ENCODE results near the gene WDFY1.

WDFY1 gene

DNA sequence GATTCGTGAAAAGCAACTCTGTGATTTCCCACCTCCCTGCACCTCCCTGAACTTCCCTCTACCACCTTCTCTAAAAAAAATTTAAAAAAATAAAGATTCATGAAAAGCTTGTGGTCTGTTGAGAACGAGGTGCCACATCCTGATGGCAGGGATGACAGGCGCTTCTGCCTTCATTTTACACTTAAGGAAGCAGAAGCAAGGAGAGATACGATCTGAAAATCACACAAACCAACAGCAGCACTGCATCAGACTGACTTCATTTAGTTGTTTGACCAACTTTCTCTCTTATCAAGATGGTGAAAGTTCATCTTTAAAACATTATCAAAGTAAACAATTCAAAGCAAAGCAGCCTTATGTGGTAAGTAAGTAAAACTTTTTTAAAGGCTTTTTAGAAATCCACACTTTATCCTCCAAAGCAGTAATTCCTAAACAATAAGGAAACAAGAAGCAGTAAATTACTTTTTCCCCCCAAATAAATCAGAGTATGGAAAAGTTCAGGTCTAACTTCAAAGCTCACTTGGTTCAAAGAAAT lies 15.5 kb downstream of the WDFY1 start:
- no peak for DNase-seq

DNA sequence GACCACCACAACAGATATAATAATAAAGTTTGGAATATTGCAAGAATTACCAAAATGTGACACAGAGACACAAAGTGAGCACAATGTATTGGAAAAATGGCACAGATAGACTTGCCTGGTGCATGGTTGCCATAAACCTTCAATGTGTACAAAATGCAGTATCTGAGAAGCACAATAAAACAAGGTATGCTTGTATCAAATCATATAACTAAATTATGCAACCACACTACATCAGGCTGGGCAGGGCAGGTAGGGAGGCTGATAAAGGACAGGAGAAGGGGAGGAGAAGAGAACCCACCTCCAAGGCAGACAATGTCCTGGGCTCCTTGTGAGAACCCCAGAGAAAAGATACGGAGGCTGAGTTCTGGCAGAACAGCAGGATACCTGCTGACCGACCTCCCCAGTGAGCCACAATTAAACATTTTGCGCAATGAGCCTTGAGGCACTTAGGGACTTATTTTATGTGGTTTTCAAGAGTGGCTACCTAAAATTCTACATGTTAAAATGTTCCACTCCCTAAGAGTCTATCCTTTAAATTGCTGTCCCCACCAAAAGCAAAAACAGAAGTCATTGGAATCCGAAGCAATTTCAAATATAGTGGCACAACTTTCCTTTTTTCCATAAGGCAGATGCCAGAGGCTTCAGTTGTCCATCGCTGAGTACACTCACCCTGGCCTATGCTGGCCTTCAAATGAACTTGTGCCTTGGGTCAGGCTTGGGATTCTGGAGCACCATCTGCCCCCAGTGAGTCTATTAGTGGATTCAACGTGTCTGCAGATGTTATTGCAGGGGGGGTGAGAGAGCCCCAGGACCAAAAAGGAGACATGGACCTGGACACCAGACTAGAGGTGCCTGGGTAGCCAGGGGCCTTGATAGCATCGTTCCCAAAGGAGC lies 16.8 kb downstream of the WDFY1 start:
- DNase-seq: no peak

DNA sequence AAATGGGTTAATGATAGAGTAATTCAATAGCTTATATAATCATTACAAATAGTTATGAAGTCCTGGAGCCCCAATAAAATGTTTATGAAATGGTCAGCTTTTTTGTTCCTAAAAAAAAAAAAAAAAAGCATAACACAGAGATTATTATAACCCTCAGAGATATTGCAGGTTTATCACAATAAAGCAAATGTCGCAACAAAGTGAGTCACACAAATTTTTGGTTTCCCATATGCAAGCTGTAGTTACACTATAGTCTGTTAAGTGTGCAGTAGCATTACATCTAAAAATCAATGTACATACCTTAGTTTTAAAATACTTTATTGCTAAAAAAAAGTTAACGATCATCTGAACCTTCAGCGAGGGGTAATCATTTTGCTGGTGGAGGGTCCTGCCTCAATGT lies 20.0 kb downstream of the WDFY1 start:
- DNase-seq: no peak

DNA sequence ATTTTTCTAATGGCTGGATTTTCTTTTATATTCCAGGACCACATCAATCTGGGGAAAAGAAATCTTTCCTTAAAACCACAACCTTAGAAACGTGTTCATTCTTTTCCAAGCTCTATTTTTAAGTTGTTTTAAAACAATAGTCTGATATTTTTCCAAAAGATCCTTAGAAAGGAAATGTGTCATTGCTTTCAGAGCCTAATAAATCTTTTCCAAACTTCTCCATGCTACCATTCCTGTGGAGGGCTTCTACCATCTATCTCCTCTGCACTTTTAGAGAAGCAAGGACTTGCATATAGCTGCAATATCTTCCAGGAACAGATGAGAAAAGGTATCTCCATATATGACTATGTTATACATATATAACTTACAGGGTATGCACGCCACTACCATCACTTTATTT lies 21.2 kb downstream of the WDFY1 start:
- DNase-seq: no peak

DNA sequence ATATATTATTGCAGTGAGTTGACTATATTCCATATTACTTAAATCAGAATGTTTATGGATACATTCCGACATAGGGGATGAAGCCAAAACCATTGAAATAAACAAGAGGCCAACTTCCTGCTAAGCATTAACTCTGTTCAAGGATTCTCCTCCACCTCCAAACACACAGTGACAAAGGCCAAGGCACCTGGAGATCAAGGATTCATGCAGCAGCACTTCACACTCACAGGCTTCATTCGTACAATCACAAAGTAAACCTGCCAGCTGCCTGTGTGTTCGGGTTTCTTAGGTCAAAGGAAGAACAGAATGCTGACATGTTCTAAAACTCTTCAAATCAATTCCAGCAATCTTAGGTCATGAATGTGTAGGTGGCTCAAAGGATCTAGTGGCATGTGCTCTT lies 22.8 kb downstream of the WDFY1 start:
- DNase-seq: no peak

DNA sequence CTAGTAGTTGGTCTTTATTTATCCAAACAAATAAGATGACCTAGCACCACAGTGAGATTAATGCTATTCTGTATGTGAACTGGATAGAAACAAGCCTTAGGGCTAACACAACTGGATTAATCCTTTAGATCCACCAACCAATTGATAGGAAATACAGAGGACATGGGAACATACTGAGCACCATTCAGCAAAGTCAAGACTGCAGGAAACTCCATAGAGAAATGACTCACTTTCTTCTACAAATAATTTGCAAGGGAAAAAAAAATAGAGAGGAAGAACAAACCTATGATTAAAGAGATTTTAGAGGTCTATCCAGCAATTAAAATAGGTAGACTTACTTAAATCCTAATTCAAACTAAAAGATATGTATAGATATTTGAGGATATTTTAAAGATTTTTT lies 23.9 kb downstream of the WDFY1 start:
- no peak for DNase-seq

DNA sequence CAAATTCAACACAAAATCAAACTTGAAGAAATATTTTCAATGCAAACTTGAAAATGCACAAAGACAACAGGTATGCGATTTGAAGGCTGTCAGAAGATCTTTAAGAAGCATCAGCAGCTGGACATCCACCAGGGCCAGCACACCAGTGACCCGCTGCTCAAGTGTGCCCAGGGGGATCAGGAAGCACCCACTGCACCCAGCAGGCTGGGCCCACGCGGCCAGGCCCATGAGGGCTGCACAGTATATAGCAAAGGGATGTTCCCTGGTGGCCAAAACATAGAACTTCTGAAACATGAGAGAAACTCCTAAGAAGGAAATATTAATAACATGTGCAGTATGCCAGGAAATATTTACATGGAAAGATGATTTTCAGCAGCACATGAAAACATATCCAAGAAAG lies 25.0 kb downstream of the WDFY1 start:
- DNase-seq: no peak

DNA sequence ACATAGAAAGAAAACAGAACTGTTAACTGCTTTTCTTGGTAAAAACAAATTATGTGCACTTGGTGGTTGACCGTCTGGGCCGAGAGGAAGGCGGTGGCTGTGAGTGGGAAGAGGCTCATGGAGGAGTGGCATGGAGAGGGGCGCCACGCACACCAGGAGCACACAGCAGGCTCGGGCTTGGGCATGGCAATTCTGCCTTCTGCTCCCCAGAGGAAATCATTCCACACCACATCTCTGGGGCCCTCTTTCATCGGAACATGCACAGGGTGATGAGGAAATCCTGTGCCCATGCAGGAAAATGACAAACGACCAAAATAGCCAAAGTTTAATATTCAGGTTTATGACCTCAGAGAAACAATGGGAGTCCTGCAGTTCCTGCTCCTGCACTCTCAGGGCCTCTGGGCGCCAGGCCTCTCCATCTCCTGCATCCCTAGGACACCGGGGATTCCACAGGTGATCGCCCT lies 26.4 kb downstream of the WDFY1 start:
- no peak for DNase-seq

DNA sequence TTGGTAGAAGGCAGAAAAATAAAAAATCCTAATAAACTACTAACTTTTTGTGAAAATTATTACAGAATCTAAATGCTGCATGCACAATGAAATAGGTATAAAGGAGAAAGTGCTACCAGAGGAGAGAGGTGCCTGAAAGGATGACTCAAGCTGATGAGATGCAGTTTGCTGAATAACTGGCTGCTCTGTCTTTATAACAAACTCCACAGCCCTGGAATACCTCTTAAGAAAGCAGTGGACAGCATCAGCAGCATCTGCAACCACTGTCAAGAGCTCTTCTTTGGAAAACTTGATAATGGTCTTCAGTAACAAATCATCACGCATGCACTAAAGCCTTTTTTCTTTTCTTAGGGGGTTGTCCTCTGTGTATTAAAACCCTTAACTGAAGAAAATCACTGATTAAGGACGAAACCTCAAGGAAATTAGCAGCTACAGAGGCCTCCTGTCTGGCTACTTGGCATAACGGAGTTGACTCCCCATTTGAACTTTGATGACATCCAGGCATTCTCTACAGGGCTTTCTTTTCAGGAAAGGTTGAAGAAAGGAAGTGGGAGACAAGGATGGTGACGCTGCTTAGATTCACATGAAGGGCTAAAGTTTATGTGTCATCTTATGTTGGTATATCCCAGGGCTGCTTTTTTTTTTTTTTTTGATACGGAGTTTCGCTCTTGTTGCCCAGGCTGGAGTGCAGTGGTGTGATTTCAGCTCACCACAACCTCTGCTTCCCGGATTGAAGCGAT lies 28.8 kb downstream of the WDFY1 start:
- DNase-seq: no peak

DNA sequence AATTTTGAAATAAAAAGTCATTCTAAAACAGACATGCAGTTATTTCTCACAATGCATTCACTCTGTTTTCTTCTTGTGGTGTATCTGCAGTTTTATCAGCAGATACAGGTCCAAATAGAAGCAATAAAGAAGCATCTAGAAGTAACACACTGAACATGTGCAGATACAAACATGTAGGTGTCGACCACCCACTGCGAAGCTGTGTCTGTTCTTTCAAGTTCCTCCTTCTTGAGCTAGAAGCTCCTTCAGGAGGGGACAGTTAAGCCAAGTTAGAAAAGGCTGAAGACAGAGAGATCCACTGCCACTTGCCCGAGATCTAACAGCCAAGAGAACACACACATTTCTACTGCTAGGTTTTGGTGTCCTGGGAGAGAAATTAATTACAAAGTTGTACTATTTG lies 30.1 kb downstream of the WDFY1 start:
- DNase-seq: no peak

DNA sequence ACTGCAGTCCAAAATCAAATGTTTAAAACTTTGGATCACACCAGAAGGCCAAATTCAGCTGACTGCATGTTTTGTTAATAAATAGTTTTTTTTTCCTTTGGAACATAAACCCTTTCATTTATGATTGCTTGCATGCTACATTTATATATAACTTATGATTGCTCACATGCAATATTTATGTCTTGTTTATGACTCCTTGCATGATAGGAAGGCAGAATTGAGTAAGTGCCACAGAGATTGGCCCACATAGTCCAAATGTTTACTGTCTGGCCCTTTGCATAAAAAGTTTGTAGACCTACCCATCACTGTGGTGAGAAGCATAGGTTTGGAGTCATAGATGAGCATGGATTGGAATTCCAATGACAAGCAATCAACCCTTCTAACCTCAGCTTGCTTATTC lies 30.8 kb downstream of the WDFY1 start:
- no peak for DNase-seq

DNA sequence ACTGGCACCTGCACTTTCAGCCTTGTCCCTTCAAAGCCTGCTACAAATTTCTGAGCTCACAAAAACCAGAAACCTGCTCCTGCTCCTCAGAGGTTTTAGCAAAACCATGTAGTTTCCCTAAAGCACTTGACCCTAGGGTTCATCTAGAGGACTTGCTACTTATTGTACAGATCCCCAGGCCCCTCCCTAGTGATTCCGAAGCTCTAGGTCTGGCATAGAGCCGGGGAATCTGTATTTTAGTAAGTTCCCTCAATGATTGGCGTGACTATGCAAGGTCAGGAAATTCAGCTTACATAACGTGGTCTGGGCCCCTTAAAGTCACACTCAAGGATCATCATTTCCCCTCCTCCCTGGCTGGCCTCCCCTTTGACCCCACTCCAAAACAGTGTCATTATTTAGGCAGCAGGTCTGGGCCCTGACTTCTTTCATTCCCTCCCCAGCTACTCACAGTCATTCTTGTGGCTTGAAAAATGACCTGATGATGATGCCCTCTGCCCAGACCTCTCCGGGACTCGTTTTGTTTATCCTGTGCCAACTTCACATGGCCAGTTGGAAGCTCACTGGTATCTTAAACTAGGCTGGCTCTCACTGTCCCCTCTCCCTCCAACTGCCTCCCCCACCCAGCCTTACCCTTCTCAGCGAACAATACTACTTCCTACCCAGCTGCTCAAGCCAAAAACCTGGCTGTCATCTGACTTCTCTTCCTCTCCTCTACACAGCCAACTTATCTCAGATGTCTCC lies 36.0 kb downstream of the WDFY1 start:
- DNase-seq: no peak

DNA sequence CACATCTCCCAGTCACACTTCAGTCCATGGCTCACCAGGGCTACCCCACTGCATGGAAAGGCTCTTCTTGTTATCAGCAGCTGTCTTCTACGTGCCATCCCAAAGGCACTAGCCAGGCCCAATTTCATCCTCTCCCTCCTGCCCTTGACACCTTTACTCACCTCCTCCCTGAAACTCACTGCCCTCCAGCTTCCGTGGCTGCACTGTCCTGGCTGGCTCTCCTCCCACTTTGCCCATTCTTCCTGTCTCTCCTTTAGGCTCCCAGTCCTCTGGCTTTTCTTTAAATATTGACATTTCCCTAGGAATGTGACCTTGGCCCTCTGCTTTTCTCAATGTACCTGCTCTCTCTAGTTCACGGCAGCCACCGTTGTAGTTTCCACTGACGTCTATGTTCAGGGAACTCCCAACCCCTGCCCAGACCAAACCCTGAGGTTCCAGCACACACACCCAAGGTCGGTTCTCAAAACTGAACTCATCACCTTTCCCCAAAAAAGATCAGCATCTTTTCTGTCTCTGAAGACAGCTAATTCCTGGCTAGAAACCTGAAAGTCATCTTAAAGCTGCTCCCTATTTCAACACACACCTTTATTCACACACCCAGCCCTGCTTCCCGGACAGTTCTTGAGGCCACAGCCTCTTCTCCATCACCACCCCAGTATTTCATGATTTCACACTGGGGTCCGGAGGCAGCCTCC lies 36.7 kb downstream of the WDFY1 start:
- DNase-seq: no peak

DNA sequence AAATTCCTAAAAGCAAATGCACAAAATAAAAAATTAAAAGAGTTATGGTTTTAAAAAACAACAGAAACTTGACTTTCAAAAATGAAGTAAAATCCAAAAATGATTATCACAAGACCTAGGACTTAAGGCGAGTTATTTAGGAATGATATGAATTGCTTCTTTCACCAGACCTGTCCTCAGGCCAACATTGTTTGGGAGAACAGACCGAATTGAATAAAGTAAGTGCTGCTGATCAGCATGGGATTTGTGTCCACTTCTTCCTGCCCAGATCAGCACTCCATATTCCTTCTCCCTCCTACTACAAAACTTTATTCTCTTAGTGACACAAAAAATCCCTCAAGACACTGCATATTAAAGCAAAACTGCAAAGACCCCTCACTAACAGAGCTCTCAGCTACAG lies 39.1 kb downstream of the WDFY1 start:
- DNase-seq: no peak

DNA sequence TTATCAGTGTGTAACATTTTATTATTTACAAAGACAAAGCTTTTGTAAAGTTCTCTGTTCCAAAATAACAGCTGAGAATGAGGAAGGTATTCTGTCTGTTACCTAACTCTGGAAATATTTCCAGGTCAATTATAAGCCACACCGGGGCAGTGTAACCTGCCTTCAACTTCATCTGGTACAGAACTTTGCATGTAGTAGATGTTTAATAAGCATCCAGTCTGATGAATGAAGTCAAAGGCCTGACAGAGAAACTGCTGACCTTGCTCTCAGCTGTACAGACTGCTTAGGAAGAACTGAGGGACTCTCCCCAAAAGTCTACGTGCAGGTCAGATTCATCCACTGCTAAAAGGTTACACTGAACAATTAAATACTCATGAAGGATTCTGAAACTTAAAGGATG lies 43.3 kb downstream of the WDFY1 start:
- DNase-seq: no peak

DNA sequence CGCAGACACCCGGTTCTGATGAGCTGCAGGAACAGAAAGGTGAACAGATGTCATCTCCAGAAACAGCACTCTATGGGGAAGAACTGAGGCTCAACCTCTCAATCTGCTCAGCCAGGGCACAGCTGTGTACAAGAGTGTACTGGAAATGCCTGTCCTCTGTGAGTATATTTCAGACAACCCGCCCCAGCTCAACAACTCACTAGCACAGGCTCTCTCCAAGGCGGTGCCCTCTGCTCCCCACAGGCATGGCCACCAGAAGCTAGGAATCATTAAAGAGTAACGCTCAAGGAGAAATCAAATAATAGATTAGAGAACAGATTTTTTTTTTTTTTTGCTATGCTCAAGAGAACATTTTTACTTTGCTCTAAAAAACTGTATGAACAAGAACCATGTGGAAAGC lies 43.8 kb downstream of the WDFY1 start:
- no peak for DNase-seq

DNA sequence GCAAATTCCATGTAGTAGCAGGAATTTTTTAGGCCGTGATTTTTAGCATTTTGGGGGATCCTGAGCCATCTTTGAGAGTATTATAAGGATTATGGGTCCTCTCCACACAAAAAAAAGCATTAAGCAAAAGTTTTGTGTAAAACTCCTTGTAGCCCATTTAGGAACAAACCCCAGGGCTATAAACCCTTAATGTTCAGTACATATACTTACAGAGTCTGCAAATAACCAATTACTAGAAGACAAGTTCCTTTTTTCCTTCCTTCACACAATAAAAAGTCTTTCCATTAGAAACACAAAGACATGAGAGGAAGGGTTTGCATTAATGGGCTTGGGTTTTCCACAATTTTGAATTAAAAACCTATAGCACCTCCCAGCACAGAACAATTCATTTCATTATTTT lies 44.6 kb downstream of the WDFY1 start:
- DNase-seq: no peak

DNA sequence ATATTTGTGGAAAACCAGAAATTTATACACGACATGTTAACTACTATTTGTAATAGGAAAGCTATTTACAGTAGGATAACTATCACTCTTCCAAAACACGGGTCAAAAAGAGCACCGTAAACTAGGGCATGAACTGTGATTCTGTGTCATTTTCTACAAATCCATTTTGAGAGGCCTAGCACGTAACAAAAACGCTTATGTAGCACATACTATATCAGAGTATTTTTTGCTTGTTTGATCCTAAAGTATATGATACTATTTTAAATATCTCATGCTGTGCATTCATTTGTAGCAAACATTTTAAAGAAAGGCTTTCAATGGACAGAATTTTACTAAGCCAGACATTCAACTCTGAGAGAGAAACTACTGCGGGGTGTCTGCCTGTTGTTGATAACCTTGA lies 45.1 kb downstream of the WDFY1 start:
- no peak for DNase-seq

DNA sequence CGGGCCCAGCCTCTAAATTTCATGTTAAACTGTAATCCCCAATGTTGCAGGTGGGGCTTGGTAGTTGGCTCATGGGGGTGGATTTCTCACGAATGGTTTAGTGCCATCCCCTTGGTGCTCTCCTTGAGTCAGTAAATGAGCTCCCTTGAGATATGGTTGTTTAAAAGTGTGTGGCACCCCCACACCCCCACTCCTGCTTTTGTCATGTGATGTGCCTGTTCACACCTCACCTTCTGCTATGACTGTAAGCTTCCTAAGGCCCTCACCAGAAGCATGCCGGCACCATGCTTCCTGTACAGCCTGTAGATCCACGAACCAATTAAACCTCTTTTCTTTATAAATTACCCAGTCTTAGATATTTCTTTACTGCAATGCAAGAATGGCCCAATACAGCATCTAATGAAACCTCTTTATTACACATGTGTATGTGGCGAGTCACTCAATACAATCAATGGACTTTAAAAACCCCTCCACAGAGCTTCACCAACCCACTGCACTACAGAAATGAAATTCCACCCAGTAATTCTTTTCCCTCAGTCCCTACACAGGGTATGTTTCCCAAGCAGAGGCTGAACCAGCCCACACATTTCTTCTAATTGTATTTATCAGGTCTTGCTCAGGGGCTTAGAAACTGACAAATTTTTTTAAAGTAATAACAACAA lies 47.3 kb downstream of the WDFY1 start:
- DNase-seq: no peak

DNA sequence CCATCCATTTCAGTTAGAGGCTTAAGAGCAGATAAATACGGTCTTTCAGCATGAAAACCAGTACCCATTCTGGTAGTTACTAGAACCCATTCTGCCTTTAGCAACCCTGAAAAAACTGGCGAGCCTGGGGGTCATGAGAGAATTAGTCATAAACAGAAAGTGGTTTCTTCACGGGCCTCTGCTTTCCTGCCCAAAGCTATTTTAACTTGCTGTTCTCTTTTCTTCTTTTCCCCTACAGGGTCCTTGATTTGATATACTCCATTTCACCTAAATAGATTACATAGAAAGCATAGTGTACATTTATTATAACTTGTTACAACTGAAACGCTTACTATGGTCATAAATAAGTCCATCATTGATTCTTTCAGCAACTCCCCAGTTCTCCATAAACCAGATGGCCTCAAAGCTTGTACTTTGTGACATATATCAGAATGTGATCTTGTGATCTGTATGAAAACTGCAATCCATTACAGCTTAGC lies 48.3 kb downstream of the WDFY1 start:
- DNase-seq: no peak

DNA sequence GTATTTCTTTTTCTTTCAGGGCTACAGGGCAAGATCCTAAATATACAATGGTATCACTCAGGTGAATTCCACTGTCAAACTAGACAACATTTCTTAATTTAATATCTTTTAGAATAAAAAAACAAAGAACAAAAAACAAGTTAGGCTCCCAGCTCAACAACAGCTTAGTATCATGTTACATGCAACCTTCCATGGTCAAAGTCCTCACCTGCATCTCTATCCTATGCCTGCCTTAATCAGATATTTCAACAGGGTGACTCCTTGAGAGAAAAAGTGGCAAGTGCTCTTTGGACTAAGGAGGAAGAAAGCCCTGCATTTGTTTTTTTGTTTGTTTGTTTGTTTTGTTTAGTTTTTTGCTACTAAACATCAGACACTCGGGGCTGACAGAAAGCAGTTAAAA lies 50.2 kb downstream of the WDFY1 start:
- DNase-seq: no peak

DNA sequence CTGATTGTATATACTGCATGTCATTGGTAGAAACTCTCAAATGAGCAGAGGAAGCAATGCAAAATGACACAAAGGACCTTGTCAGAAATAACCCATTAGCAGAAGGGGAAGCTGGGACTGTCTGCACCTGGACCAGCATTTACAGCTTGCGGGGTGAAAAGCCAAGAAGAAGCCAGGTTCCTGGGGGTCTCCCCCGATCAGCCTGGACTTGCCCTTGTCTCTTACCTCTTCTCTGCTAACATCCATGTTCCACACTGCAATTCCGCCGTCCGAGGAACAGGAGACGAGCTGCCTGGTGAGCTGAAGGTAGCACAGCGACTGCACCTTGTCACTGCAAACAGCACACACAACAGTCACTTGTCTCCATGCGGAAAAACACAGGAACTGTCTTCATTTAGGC lies 51.1 kb downstream of the WDFY1 start:
- no peak for DNase-seq
